GM18909 (cell line): Measurements from ENCODE around the gene ACOT11.

Experiments used
- ATAC-seq: cut with Tn5 transposase; IDR thresholded peaks from one replicate; pipeline ENCODE4 v1.9.1; 2021; ENCODE audit warnings: mild to moderate bottlenecking; ENCODE audit not compliant: unreplicated experiment, poor library complexity

Gene ACOT11

DNA sequence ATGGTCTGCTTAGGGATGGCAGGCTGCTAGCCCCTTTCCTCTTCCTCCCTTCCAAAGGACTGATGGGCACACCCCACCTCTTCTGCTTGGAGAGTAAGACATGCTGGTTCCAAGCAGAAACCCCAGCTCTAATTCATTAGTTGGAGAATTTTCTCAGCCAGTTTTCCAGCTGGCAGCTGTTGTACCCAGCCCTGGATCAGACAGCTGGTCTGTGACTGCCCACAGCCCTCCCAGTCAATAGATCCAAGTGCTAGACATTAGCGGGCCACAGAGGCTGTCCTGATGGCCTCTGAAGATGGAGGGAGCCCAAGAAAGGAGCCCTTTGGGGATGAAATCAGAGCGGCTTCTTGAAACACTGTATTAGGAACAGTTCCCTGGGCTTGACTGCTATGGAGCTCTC, 35.8 kb downstream of the ACOT11 start:
- ATAC-seq, result no peak

DNA sequence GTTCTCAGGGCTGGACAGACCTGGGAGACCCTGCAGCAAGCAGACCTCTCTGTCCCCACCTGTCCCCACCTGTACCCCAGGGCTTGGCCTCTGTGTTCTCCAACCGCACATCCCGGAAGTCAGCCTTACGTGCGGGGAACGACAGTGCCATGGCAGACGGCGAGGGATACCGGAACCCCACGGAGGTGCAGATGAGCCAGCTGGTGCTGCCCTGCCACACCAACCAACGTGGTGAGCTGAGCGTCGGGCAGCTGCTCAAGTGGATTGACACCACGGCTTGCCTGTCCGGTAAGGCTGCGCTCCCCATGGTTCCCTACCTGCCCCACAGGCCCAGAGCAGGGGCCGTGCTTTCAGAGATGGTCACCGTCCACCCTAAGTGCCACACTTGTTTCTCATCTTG, 36.5 kb downstream of the ACOT11 start:
- ATAC-seq, result no peak

DNA sequence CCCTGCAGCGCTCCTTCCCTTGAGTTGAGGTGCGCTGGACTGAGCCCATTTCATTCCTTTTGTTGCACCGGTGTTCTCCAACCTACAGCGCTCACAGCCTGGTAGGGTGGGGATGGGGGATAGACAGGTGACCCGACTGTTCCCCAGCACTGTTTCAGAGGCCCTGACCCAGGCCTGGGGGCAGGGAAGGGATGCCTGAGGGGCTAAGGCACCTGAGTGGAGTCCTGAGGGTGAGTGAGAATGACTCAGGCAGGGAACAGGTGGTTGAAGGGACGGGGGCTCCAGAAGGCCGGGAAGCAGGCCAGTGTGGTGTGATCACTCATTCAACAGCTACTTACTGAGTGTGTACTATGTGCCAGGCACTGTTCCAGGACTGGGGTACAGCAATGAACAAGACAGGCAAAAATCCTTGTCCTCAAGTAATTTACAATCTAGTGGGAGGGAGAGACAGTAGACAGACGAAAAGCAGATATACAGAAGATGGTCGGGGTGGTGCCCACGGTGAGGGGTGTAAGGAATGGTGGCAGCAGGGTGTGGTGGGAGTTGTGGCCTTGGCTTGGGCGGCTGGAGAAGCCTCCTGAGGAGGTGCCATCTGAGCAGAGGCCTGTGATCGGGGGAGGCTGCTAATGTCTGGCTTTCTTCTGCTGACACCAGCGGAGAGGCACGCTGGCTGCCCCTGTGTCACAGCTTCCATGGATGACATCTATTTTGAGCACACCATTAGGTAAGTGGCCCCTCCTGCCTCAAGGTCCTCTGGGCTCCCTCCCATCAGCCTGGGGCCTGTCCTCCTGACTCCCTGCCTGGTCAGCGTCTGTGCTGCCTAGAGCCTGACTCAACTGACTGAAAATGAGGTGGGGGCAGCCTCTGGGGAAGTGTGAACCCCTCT, 37.4 kb downstream of the ACOT11 start:
- no peak for ATAC-seq

DNA sequence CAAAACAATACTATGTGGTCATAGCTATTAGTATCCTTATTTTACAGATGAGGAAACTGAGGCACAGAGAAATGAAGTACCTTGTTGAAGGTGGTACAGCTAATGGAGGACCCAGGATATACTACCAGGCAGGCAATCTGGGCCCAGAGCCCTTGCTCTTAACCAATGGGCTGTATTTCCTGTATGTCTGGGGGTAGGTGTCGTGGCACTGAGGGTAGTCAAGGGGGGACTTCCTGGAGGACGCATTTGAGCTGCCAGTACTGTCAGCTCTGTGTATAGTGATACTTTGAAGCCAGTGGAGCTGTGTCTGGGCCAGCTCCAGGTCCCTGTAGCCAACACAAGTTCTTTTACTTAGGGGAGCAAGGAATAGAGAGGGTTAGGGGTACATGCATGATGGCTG, 40.3 kb downstream of the ACOT11 start:
- ATAC-seq, result no peak

DNA sequence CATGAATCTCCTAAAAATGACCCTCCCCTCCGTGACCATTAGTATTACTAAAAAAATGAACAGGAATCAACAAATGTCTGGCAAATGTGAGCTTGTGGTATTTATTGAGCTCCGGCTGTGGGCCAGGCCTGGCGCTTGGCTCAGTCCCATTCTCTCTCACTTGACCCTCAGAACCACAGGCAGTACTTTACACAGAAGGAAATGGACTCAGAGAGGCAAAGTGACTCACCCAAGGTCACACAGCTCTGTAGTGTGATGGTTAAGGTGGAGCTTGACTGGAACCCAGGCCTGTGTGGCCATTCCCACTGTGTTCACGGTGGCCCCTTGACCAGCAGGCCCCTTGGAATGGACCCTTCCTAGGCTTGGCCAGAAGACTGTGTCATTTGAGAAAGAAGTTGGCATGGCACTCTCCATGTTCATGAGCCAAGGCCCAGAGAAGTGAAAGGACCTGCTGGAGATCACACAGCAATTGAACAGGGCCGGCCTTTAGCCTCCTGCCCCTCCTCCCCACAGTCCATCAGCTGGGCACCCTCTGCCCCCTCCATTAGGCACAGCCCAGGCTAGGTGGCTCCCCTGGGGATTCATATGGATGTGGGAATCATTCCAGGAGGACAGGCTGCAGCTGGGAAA, 43.2 kb downstream of the ACOT11 start:
- ATAC-seq, result no peak

DNA sequence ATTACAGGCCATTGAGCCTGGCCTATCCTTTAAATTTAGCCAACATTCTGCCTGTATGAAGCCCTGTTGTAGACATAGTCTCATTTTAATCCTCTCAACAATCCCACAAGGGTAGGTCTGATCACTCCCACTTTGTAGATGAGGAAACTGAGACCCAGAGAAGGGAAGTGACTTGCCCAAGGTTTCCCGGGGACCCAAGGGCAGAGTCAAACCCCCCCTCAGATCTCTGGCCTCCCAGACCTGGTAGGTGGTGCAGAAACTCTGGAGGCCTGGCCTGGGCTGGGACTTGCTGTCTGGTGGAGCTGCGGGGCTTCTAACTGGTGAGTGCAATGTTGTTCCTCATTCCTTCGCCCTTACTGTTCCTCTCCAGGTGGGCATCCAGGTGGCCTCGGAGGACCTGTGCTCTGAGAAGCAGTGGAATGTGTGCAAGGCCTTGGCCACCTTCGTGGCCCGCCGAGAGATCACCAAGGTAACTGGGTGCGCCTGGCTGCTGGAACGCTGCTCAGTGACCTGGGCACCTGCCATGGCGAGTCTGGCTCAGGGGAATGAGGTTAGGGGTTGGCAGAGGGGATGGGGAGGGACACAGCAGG, 45.6 kb downstream of the ACOT11 start:
- ATAC-seq, result no peak

DNA sequence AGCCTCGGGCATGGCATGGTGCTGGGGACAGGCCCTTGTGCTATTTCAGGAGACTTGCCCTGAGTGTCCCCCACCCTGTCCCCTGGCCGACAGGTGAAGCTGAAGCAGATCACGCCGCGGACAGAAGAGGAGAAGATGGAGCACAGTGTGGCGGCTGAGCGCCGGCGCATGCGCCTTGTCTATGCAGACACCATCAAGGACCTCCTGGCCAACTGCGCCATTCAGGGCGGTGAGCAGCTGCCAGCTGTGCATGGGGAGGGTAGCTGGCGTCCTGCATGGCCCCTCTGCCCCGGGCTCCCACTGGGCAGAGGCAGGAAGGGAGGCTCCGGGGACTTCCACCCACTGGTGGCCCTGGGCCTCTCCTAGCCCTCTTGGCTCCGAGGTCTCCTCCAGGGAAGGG, 46.4 kb downstream of the ACOT11 start:
- no peak for ATAC-seq

DNA sequence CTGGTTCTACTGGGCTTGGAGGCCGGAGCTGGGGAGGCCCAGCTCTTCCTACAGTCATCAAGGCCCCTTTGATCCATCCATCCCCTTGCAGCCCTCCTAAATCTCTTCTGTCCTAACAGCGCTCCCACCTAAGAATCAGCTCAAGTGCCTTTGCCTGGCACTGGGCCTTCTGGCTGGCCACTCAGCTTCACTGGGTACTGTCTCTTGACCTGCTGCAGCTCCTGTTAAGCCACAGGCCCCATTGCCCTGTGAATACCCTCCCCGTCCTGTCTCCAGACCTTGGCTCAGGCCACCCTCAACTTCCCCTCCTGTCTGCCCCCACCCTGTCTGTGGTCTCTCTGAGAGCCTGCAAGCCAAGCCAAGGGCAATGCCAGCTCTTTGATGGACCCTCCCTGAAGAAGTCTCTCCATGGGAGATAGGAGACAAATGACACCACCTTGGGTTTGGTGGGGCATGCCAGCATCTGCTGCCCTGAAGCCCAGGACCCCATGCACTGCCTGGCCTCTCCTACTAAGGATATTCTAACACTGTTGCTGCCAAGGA, 48.0 kb downstream of the ACOT11 start:
- no peak for ATAC-seq

DNA sequence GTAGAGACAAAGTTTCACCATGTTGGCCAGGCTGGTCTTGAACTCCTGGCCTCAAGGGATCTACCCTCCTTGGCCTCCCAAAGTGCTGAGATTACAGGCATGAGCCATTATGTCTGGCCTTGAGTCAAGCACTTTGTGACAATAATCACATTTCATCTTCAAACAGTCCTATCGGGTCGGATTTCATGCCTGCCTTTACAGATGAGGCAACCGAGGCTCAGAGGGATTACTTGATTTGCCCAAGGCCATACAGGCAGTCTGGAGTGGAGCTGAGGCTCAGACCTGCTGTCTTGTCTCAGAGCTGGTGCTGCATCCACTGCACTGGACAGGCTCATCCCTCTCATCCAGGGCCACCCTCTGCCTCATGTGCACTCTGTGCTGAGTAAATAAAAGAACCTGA, 48.7 kb downstream of the ACOT11 start:
- ATAC-seq, result no peak

DNA sequence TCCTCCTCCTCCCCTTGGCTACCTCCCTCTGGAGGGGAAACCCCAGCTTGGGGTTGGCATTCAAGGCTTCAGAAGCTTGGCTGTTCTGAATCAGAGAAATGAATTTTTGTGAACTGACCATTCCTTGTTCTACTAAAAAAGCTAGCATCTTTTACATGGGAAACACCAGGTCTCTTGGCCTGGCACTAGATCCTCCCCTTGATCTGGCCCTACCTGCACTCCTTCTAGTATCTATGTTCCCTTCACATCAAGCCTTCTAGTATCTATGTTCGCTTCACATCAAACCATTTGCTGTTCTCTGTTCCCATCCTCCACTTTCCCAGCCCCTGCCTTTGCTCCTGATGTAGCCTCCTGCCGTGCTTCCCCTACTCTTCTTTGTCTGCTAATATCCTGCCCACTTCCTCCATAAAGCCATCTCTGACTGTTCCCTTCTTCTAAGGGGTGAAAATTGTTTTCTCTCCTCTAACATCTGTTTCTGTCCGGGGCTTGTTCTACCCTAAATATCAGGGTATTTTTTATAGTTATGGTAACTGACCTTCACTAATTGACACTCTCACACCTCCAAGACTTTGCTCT, 49.5 kb downstream of the ACOT11 start:
- ATAC-seq, result no peak

DNA sequence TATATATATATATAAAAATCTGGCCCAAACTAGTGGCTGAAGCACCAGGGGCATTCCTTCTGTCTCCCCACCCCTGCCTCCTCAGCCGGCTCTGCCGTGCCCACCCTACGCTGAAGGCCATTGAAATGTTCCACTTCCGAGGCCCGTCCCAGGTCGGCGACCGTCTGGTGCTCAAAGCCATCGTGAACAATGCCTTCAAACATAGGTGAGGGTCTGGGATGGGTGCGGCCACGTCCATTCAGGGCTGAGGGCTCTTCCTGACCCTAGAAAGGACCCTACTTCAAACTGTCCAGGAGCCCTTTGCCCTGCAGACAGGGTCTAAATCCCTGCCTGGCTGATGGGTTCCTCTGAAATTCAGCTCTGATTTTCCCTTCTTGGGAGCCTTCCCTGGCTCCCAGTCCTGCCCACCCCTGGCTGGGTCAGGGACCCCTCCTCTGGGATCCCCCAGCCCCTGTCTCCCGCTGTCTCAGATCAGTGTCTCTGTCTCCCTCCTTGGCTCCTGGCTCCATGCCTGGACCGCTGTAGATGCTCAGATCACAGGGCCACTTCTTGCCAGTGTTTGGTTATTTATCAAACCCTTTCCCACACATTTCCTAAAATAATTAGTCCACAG, 51.3 kb downstream of the ACOT11 start:
- no peak for ATAC-seq

DNA sequence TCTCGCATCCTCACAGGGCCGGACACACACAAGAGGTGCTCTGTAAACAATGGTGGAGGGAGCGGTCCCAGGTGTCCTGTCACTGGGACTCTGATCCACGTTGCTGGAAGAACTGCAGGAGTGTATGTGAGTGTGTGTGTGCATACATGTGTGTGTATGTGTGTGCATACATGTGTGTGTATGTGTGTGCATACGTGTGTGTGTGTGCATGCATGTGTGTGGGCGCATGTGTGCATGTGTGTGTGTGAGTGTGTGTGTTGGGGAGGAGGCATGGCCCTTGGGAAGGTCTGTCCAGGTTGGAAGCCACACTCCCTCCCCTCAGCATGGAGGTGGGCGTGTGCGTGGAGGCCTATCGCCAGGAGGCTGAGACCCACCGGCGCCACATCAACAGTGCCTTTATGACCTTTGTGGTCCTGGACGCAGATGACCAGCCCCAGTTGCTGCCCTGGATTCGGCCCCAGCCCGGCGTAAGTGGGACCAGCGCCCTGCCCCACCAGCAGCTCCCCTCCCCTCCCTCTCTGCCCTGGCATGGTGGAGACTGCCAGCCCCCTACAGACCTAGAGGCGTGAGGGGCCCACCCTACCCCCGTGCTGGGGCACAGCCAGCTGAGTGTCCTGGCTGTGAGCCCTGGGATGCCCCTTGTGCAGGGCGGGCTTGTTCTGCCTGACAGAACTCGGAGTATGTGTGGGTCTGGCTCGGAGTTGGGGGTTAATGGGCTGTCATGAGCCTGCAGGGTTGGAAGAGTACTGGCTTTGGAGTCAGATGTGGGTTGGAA, 53.1 kb downstream of the ACOT11 start:
- ATAC-seq, result no peak

DNA sequence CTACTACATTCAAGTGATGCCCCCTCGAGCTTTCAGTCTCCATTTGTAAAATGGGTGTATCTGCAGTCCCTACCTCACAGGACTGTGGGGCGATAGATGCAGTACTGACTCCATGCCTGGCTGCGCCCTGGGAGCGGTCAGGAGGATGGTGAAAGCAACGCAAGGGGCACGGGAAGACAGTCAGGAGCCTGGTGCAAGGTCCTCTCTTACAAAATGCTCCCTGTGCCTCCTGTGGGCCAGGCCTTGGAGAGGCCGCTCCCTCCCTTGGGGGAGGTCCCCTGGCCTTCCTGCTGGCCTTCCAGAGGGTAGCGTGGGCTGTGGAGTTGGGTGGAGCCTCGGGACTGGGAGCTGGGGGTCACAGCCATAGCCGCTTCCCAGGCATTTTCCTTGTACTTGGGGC, 53.7 kb downstream of the ACOT11 start:
- no peak for ATAC-seq

DNA sequence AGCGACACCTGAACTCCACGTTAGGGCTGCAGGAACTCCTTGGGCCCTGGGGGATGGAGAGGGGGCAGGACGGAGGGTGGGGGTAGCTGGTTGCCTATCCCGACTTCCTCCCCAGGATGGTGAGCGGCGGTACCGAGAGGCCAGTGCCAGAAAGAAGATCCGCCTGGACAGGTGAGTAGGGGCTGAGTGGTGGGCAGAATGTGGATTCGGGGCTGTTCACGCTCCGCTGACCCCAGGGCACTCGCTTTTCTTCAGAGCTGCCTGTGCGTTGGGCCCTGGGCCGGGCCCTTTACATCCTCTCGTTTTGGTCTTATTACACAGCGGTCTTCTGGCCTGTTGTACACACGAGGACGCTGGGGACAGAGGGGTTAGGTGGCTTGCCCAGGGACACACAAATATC, 54.5 kb downstream of the ACOT11 start:
- ATAC-seq, result no peak

DNA sequence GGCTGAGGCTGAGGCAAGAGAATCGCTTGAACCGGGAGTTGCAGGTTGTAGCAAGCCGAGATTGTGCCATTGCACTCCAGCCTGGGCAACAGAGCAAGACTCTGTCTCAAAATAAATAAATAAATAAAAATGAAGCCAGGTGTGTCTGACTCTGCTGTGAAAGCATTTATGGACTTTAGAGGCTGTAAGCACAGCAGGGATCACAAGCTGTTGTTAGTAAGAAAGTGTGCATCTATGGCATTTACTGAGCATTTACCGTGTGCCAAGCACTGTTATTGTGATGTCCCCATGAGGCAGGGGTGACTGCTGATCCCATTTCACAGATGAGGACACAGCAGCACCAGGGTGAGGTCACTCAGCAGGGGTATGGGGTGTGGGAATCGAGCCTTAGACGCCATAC, 55.2 kb downstream of the ACOT11 start:
- ATAC-seq, result no peak

DNA sequence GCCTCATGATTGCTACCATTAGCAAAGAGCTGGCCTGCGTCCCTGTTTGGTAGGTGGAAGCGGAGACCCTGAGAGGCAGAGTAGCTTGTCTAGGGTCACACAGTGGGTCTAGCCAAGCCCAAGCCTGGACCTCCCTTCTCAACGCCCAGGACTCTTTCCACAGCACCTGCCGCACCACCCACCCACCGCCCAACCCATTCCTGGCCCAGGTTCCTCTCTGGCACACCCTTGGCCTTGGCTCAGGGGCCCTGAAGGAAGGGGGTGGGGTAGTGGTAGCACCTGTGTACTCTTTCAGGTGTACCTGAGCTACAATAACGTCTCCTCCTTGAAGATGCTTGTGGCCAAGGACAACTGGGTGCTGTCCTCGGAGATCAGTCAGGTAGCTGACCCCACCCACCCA, 56.0 kb downstream of the ACOT11 start:
- no peak for ATAC-seq

DNA sequence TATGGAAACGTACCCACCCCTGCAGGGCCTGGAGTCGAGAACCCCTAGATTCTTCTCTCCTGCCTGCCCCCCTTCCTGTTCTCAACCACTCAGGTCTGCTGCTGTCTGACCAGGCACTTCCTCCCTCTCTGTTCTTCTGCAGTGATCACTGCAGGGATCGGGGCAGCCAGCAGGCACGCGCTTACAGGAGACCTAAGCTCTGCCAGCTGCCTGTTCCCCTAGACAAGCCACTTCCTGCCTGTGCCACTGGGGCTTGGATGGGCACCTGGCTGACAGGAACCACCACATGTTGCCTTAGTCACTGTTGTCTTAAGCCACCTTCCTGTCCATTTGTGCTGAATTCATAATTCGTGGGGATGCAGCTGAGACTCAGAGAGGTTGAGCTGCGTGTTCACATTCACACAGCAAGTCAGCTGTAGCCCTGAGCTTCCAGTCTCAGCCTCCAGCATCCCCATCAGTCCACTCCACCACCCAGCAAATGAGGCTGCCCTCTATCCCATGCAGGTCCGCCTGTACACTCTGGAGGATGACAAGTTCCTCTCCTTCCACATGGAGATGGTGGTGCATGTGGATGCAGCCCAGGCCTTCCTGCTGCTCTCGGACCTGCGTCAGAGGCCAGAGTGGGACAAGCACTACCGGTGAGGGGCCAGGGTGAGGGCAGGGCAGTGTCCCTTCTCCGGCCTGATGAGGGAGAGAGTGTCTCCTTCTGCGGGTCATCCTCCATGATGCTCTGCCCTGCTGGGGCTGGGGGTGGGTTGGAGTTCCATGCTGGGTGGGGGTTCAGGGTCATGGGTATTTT, 56.7 kb downstream of the ACOT11 start:
- ATAC-seq, result no peak

DNA sequence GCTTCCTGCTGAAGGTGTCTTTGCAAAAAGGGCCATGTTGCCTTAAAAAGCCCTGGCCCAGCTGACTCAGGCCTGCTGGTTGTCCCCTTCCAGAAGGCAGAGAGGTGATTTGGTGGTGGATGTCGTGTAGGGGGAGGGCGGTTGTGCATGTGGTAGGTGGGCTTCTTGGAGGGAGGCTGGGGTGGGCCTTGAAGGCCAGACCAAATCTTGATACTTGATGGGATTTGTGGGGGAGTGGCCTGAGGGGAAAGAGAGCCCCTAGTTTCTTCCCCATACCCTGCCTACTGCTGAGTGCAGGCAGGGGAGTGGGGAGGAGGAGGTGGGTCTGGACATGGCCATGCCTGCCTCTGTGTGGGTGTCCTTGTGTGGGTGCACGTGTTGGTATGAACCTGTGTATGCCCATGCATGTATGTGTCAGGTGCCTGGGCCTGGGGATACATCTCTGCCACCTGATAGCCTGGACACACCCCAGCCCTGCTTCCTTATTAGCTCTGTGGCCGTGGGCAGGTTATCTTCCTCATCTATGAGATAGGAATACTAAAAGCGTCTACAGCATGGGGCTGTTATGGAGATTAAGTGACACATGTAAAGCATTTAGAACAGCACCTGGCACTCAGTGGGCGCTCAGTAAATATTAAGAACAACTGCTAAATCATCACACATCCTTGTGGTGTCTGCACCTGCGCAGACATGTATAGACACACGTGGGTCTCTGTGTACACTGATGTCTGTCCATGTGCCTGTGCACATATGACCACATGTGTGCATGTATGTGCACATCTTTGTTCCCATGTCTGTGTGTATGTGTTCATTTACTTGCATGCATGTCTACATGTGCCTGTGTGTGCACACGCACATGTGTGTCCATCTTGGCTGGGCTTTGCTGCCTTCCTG, 58.3 kb downstream of the ACOT11 start:
- ATAC-seq, result no peak
